GM12801 (cell line): ENCODE results near the gene PTGFRN.

ENCODE experiments used
- TF ChIP-seq, protein P1 (sequence below): IDR thresholded peaks from one replicate; pipeline ENCODE4 v1.5.1; 2011; ENCODE audit warnings: control low read depth; ENCODE audit not compliant: insufficient read length; ENCODE audit errors: extremely low read depth

PTGFRN gene

GRCh38 chr1:116934586-116935207 is 25.0 kb downstream of the PTGFRN start:
- TF ChIP-seq, protein P1, sequence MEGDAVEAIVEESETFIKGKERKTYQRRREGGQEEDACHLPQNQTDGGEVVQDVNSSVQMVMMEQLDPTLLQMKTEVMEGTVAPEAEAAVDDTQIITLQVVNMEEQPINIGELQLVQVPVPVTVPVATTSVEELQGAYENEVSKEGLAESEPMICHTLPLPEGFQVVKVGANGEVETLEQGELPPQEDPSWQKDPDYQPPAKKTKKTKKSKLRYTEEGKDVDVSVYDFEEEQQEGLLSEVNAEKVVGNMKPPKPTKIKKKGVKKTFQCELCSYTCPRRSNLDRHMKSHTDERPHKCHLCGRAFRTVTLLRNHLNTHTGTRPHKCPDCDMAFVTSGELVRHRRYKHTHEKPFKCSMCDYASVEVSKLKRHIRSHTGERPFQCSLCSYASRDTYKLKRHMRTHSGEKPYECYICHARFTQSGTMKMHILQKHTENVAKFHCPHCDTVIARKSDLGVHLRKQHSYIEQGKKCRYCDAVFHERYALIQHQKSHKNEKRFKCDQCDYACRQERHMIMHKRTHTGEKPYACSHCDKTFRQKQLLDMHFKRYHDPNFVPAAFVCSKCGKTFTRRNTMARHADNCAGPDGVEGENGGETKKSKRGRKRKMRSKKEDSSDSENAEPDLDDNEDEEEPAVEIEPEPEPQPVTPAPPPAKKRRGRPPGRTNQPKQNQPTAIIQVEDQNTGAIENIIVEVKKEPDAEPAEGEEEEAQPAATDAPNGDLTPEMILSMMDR: no peak

DNA sequence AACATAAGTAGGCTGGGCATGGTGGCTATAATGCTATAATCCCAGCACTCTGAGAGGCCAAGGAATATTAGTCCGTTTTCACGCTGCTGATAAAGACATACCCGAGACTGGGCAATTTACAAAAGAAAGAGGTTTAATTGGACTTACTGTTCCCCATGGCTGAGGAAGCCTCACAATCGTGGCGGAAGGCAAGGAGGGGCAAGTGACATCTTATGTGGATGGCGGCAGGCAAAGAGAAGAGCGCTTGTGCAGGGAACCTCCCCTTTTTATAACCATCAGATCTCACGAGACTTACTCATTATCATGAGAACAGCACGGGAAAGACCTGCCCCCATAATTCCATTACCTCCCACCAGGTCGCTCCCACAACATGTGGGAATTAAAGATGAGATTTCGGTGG is 28.5 kb downstream of the PTGFRN start:
- TF ChIP-seq, protein P1: no peak

DNA sequence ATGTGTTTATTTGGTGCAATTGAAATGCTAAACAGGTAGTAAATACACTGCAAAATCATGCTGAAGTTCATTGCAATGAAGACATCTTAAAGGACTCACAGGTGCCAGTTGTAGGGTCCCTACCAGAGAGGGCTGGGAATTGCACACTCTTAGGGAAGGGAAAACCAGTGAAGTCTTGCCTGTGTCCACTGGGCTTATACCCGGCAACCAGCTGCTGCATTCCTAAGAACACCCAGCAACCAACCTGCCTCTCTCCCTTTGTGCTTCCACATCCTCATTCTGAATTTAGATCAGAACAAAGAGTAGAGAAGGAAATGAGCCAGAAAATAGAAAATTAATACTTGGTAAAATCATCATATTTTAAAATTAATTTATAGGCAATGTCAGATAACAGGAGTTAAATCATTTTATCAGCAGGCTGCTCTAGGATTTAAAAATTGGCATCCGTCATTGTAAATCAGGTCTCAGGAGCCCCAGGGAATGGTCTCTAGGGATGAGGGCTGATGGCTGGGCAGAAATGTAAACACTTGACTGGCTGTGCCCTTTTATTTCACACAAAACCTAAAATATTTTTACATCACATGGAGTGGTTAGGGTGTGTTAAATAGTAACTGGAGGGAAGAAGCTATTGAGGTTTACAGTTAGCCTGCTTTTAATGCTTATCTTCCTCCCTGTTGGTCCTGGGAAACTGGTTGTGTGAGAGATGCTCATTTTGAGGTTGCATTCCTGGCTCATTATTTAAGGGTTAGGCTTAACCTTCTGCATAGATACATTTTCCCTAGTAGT is 31.3 kb downstream of the PTGFRN start:
- TF ChIP-seq, protein P1: no peak

DNA sequence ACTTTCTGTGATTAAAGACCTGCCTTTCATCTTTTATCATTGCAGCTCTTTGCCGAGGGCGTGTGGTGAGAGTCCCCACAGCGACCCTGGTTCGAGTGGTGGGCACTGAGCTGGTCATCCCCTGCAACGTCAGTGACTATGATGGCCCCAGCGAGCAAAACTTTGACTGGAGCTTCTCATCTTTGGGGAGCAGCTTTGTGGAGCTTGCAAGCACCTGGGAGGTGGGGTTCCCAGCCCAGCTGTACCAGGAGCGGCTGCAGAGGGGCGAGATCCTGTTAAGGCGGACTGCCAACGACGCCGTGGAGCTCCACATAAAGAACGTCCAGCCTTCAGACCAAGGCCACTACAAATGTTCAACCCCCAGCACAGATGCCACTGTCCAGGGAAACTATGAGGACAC is 32.0 kb downstream of the PTGFRN start:
- TF ChIP-seq, protein P1: no peak

DNA sequence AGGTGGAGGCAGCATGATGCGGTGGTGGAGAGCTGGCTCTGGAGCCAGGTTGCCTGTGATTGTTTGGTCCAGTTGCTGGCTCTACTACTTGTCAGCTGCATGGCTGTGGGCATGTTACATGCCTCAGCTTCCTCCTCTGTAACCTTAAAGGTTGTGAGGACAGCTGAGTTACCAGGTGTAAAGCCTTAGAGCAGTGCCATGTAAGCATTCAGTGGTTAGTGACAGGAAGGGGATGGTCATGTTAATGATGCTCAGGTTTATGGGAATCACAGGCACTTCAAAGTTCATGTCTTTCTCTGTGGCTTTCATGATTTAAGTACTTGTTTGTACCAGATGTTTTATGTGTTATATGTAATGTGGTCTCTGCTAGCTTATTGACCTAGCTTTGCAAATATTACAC is 32.6 kb downstream of the PTGFRN start:
- TF ChIP-seq, protein P1: no peak

DNA sequence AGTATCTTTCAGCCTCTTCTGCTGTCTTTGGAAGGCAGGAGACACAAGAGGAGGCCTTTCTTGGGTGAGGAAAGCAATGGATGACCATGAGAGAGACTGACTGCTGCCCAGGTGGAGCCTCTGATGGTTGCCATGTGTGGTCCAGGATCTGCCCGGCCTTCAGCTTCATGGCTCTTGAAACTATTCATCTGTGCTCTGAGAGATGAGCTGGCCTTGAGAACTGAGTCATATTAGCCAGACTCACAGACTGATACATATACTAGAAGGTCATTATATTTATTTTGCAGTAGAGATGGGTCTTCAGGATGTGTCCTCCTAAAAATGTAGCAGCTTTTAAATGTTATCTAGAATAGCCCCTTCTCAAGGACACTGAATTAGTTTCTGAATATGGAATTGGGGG is 33.7 kb downstream of the PTGFRN start:
- TF ChIP-seq, protein P1: no peak

GRCh38 chr1:116944613-116945012 is 34.9 kb downstream of the PTGFRN start:
- TF ChIP-seq, protein P1: no peak
